ENCODE measurements around the gene PRSS35. TPM values are rescaled to one million over a fixed set of nuclear protein-coding genes. Genes with fewer than 3 reads are reported as not detected.

Gene PRSS35
- total and polyA plus RNA-seq, 2 donors (not counting 1 experiment from before 2014, with no cell fraction given): 4.1 to 6.8 TPM

DNA sequence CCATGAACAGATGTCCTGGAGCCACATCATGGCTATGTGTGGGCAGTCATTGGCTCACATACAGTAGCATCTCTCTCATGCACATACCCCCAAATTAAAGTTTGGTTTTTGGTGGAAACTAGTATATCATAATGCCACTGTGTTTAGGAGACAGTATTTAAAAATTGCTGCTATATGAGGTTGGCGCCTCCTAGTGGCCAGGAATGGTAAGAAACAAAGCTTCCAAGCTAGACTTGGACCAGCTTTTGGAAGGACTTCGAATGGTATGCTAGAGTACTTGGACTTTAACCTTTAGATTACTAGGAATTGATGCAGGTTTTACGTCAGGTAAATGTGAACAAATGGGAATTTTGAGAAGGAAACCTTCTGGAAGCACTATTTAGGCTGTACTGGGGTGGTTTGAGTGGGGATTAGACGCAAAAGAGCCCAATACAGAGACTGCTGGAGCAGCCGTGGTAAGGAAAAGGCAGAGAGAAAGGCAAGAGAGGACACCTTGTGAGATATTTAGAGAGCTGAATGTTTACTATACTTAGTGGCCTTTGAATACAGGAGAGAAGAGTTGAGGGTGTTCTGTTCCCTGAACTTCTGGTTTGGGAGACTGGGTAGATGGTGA lies 23.8 kb downstream of the PRSS35 start:
- no peaks in the 10 kb centered on the region for H3K36me3 ChIP-seq (ENCODE audit: control insufficient read depth, insufficient read depth, low read length)
- no peak overlapping the region for H3K4me3 ChIP-seq (replicated peaks in 1 of 4; ENCODE audit: control extremely low read depth in 1 of 4, insufficient read depth in 1 of 4, low read depth in 3 of 4, low read length in 4 of 4)
- H2AFZ ChIP-seq (ENCODE audit: low read length): no peak overlapping the region
- no peak overlapping the region for H3K4me2 ChIP-seq (ENCODE audit: extremely low read depth, insufficient read depth, low read length)
- TF ChIP-seq, protein P1, sequence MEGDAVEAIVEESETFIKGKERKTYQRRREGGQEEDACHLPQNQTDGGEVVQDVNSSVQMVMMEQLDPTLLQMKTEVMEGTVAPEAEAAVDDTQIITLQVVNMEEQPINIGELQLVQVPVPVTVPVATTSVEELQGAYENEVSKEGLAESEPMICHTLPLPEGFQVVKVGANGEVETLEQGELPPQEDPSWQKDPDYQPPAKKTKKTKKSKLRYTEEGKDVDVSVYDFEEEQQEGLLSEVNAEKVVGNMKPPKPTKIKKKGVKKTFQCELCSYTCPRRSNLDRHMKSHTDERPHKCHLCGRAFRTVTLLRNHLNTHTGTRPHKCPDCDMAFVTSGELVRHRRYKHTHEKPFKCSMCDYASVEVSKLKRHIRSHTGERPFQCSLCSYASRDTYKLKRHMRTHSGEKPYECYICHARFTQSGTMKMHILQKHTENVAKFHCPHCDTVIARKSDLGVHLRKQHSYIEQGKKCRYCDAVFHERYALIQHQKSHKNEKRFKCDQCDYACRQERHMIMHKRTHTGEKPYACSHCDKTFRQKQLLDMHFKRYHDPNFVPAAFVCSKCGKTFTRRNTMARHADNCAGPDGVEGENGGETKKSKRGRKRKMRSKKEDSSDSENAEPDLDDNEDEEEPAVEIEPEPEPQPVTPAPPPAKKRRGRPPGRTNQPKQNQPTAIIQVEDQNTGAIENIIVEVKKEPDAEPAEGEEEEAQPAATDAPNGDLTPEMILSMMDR (conservative IDR thresholded peaks at IDR 0.05 in 1 of 2, IDR thresholded peaks at IDR 0.05 in 1 of 2; ENCODE audit: low read depth in 1 of 2, low read length in 2 of 2): peak; percentile 80 to 91
- TF ChIP-seq EZH2 (IDR thresholded peaks at IDR 0.05; ENCODE audit: low read length, missing control alignments): no peak
- H3K9me3 ChIP-seq (ENCODE audit: control insufficient read depth, insufficient read depth, low read depth, low read length): no peaks in the 10 kb centered on the region
- peak; percentile 25 to 67 for DNase-seq (ENCODE audit: low read depth in 2 of 2)
- no peak overlapping the region for H3K9ac ChIP-seq (ENCODE audit: insufficient read depth, low read length)
- H3K27ac ChIP-seq (ENCODE audit: insufficient read depth, low read length): no peak overlapping the region
- no peaks in the 10 kb centered on the region for H3K79me2 ChIP-seq (ENCODE audit: control insufficient read depth, insufficient read depth, low read length)
- H4K20me1 ChIP-seq (ENCODE audit: control insufficient read depth, extremely low read depth, insufficient read depth, low read length): no peaks in the 10 kb centered on the region
- H3K4me1 ChIP-seq (ENCODE audit: control insufficient read depth, extremely low read depth, insufficient read depth, low read length): no peaks in the 10 kb centered on the region
- H3K27me3 ChIP-seq (ENCODE audit: control insufficient read depth, insufficient read depth, low read length): no peaks in the 10 kb centered on the region

DNA sequence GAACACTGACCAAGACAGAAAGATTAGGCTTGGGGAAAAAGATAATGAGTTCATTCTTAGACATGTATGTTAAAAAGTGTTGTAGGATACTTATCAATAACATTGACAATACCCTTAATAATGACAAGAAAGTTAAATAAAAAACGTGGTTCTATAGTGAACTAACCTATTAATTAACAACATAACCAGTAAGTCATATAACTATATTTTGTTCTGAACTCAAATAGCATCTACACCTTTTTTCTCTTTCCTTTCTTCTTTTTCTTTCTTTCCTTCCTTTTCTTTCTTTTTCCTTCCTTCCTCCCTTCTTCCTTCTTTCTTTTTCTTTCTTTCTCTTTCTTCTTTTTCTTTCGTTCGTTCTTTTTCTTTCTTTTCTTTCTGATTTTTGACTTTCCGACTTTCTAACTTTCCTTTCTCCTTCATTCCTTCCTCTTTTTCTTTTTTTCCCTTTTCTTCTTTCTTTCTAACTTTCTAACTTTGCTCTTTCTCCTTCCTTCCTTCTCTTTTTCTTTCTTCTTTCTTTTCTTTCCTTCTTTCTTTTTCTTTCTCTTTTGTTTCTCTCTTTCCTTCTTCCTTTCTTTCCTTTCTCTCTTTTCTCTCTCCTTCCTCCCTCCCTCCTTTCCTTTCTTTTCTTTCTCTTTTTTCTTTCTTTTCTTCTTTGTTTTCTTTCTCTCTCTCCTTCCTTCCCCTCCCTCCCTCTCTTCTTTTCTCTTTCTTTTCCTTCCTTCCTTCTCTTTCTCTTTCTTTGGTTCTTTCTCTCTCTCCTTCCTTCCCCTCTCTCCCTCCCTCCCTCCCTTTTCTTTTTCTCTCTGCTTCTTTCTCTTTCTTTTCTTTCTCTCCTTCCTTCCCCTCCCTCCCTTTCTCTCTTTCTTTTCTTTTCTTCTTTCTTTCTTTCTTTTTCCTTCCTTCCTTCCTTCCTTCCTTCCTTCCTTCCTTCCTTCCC lies 24.6 kb downstream of the PRSS35 start:
- H3K4me2 ChIP-seq (ENCODE audit: extremely low read depth, insufficient read depth, low read length): no peak overlapping the region
- H2AFZ ChIP-seq (ENCODE audit: low read length): no peak overlapping the region
- no peak overlapping the region for H3K4me3 ChIP-seq (replicated peaks in 1 of 4; ENCODE audit: control extremely low read depth in 1 of 4, insufficient read depth in 1 of 4, low read depth in 3 of 4, low read length in 4 of 4)
- no peak overlapping the region for H3K9ac ChIP-seq (ENCODE audit: insufficient read depth, low read length)
- H3K9me3 ChIP-seq (ENCODE audit: control insufficient read depth, insufficient read depth, low read depth, low read length): no peaks in the 10 kb centered on the region
- H4K20me1 ChIP-seq (ENCODE audit: control insufficient read depth, extremely low read depth, insufficient read depth, low read length): no peaks in the 10 kb centered on the region
- DNase-seq (ENCODE audit: low read depth in 2 of 2): no peak
- H3K79me2 ChIP-seq (ENCODE audit: control insufficient read depth, insufficient read depth, low read length): no peaks in the 10 kb centered on the region
- H3K27ac ChIP-seq (ENCODE audit: insufficient read depth, low read length): no peak overlapping the region
- H3K27me3 ChIP-seq (ENCODE audit: control insufficient read depth, insufficient read depth, low read length): no peaks in the 10 kb centered on the region
- no peaks in the 10 kb centered on the region for H3K4me1 ChIP-seq (ENCODE audit: control insufficient read depth, extremely low read depth, insufficient read depth, low read length)
- H3K36me3 ChIP-seq (ENCODE audit: control insufficient read depth, insufficient read depth, low read length): no peaks in the 10 kb centered on the region
- no peak for TF ChIP-seq EZH2 (IDR thresholded peaks at IDR 0.05; ENCODE audit: low read length, missing control alignments)
- TF ChIP-seq, protein P1 (conservative IDR thresholded peaks at IDR 0.05 in 1 of 2, IDR thresholded peaks at IDR 0.05 in 1 of 2; ENCODE audit: low read depth in 1 of 2, low read length in 2 of 2): no peak

DNA sequence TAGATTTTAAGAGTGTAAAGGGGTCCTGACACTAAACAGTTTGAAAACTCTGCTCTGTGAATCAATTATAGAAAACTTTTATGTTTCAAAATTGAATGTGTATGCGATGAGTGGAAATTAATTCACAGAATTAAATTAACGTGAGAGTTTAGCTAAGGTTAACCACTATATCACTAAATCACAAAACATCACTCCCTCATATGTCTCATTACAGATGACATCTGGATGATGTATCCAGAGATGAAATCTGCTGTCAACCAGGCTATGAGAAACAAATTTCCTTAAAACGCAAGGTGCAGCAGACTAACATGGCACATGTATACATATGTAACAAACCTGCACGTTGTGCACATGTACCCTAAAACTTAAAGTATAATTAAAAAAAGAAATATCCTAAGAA lies 27.3 kb downstream of the PRSS35 start:
- Histone ChIP-seq H3K4me3 (replicated peaks in 1 of 4; ENCODE audit: control extremely low read depth in 1 of 4, insufficient read depth in 1 of 4, low read depth in 3 of 4, low read length in 4 of 4) (no peak overlapping the region), H4K20me1 (ENCODE audit: control insufficient read depth, extremely low read depth, insufficient read depth, low read length) (no peaks in the 10 kb centered on the region), H3K36me3 (ENCODE audit: control insufficient read depth, insufficient read depth, low read length) (no peaks in the 10 kb centered on the region), H2AFZ (ENCODE audit: low read length) (no peak overlapping the region), H3K9ac (ENCODE audit: insufficient read depth, low read length) (no peak overlapping the region), H3K27ac (ENCODE audit: insufficient read depth, low read length) (no peak overlapping the region), H3K9me3 (ENCODE audit: control insufficient read depth, insufficient read depth, low read depth, low read length) (no peaks in the 10 kb centered on the region), H3K79me2 (ENCODE audit: control insufficient read depth, insufficient read depth, low read length) (no peaks in the 10 kb centered on the region), H3K27me3 (ENCODE audit: control insufficient read depth, insufficient read depth, low read length) (no peaks in the 10 kb centered on the region), H3K4me2 (ENCODE audit: extremely low read depth, insufficient read depth, low read length) (no peak overlapping the region), H3K4me1 (ENCODE audit: control insufficient read depth, extremely low read depth, insufficient read depth, low read length) (no peaks in the 10 kb centered on the region)
- no peak for DNase-seq (ENCODE audit: low read depth in 2 of 2)
- TF ChIP-seq, protein P1 (conservative IDR thresholded peaks at IDR 0.05 in 1 of 2, IDR thresholded peaks at IDR 0.05 in 1 of 2; ENCODE audit: low read depth in 1 of 2, low read length in 2 of 2): no peak
- TF ChIP-seq EZH2 (IDR thresholded peaks at IDR 0.05; ENCODE audit: low read length, missing control alignments): no peak

All from fibroblast of lung (primary cell).